ENCODE data around the gene ASB5. TPM values are rescaled to one million over a fixed set of nuclear protein-coding genes. Genes with fewer than 3 reads are reported as not detected.

ASB5 gene
- total RNA-seq, 1 experiment from 2014 or later = not detected

DNA sequence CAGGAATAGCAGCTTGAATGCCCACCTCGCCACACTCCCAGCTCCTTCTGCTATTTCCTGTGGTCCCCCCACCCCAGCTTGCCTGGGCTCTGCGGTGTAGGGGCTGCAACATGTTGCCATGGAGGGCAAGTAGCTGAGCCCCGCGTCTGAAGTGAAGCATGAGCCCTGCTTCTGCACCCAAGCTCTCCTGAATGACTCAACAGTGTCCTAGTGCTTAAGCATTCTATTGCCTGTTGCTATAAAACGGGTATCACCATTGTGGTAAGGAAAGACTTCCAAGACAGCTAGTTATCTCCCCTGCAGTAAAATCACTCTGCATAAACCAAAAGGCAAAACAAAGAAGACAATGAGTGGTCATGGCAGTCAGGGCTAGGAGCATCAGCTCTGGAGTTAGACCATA lies 42.3 kb downstream of the ASB5 start:
- no peak overlapping the region for H2AFZ ChIP-seq (ENCODE audit: low read depth, low read length, poor library complexity, severe bottlenecking)
- CTCF ChIA-PET = no interaction called here

GRCh38 chr4:176223561-176223960 lies 45.5 kb downstream of the ASB5 start:
- Histone ChIP-seq H2AFZ (ENCODE audit: low read depth, low read length, poor library complexity, severe bottlenecking) (no peak overlapping the region), H3K27me3 (ENCODE audit: insufficient read depth, low read length) (no peaks in the 10 kb centered on the region), H3K4me3 (replicated peaks in 1 of 2; ENCODE audit: low read depth in 1 of 2, low read length in 2 of 2) (no peak overlapping the region), H3K79me2 (ENCODE audit: insufficient read depth, low read length) (no peaks in the 10 kb centered on the region), H3K36me3 (ENCODE audit: control insufficient read depth in 1 of 2, insufficient read depth in 2 of 2, low read length in 2 of 2) (no peaks in the 10 kb centered on the region), H3K9ac (ENCODE audit: low read length) (no peak overlapping the region), H3K9me3 (ENCODE audit: control insufficient read depth in 1 of 2, insufficient read depth in 1 of 2, low read depth in 1 of 2, low read length in 2 of 2) (no peaks in the 10 kb centered on the region), H3K27ac (ENCODE audit: low read depth, low read length) (no peak overlapping the region), H3K4me1 (ENCODE audit: control insufficient read depth in 1 of 2, insufficient read depth in 2 of 2, low read length in 2 of 2) (no peaks in the 10 kb centered on the region), H4K20me1 (ENCODE audit: insufficient read depth) (no peaks in the 10 kb centered on the region), H3K4me2 (ENCODE audit: low read length) (no peak overlapping the region), H3K9me2 (ENCODE audit: insufficient read depth) (no peaks in the 10 kb centered on the region; the same call in 1 of the 2 replicates)
- ChIA-PET RAD21 (ENCODE audit: low non-redundant PET in 1 of 2, low total read pairs in 2 of 2, uncharacterized antibody in 2 of 2, unreplicated experiment in 2 of 2) (no interaction called here), CTCF (no interaction called here), POLR2A (no interaction called here)
- intact Hi-C loops (cut with micrococcal nuclease) = no loop called here
- no peak for DNase-seq (ENCODE audit: low read depth, low spot score)
- no peak for TF ChIP-seq FOSL1 (IDR thresholded peaks at IDR 0.05; ENCODE audit: low read depth)
- no TSS peak for BruUV-seq (replicated peaks)
- ATAC-seq = no peak

More for the DNA sequence above, 42.3 kb downstream of the ASB5 start:
- Histone ChIP-seq H3K27ac (ENCODE audit: low read depth, low read length) (no peak overlapping the region), H3K9me3 (ENCODE audit: control insufficient read depth in 1 of 2, insufficient read depth in 1 of 2, low read depth in 1 of 2, low read length in 2 of 2) (no peaks in the 10 kb centered on the region), H3K9me2 (ENCODE audit: insufficient read depth) (no peaks in the 10 kb centered on the region), H4K20me1 (ENCODE audit: insufficient read depth) (no peaks in the 10 kb centered on the region), H3K4me3 (replicated peaks in 1 of 2; ENCODE audit: low read depth in 1 of 2, low read length in 2 of 2) (no peak overlapping the region), H3K9ac (ENCODE audit: low read length) (no peak overlapping the region), H3K27me3 (ENCODE audit: insufficient read depth, low read length) (no peaks in the 10 kb centered on the region), H3K4me2 (ENCODE audit: low read length) (no peak overlapping the region), H3K36me3 (ENCODE audit: control insufficient read depth in 1 of 2, insufficient read depth in 2 of 2, low read length in 2 of 2) (no peaks in the 10 kb centered on the region), H3K4me1 (ENCODE audit: control insufficient read depth in 1 of 2, insufficient read depth in 2 of 2, low read length in 2 of 2) (no peaks in the 10 kb centered on the region), H3K79me2 (ENCODE audit: insufficient read depth, low read length) (no peaks in the 10 kb centered on the region)
- no TSS peak for BruUV-seq (replicated peaks)
- intact Hi-C loops (cut with micrococcal nuclease) = no loop called here
- no peak for TF ChIP-seq ATF3 (IDR thresholded peaks at IDR 0.05)
- ATAC-seq = no peak
- ChIA-PET POLR2A (no interaction called here), RAD21 (ENCODE audit: low non-redundant PET in 1 of 2, low total read pairs in 2 of 2, uncharacterized antibody in 2 of 2, unreplicated experiment in 2 of 2) (no interaction called here)
- DNase-seq (ENCODE audit: low read depth, low spot score) = no peak

DNA sequence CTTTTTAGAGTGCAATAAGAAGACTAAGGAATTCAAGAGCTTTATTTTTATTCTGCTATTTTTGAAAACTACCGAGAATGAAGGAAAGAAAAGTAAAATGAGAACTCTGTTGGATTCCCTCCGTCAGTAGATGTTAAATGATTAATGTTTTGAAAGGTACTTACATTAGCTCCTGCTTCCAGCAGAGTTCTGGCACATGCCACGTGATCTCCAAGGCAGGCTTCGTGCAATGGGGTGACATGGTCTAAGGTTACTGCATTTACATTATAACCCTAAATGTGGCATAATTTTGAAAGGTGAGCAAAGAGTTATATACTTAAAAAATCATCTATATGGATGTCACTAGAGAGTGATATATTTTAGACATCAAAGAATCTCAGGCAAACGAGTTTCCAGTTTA lies 46.9 kb downstream of the ASB5 start:
- Histone ChIP-seq H3K4me2 (ENCODE audit: low read length) (no peak overlapping the region), H3K27ac (ENCODE audit: low read depth, low read length) (no peak overlapping the region), H3K79me2 (ENCODE audit: insufficient read depth, low read length) (no peaks in the 10 kb centered on the region), H4K20me1 (ENCODE audit: insufficient read depth) (no peaks in the 10 kb centered on the region), H3K9ac (ENCODE audit: low read length) (no peak overlapping the region), H3K4me3 (replicated peaks in 1 of 2; ENCODE audit: low read depth in 1 of 2, low read length in 2 of 2) (no peak overlapping the region), H3K9me2 (ENCODE audit: insufficient read depth) (no peaks in the 10 kb centered on the region; the same call in 1 of the 2 replicates), H3K4me1 (ENCODE audit: control insufficient read depth in 1 of 2, insufficient read depth in 2 of 2, low read length in 2 of 2) (no peaks in the 10 kb centered on the region), H3K27me3 (ENCODE audit: insufficient read depth, low read length) (no peaks in the 10 kb centered on the region), H3K9me3 (ENCODE audit: control insufficient read depth in 1 of 2, insufficient read depth in 1 of 2, low read depth in 1 of 2, low read length in 2 of 2) (no peaks in the 10 kb centered on the region), H3K36me3 (ENCODE audit: control insufficient read depth in 1 of 2, insufficient read depth in 2 of 2, low read length in 2 of 2) (no peaks in the 10 kb centered on the region), H2AFZ (ENCODE audit: low read depth, low read length, poor library complexity, severe bottlenecking) (no peak overlapping the region)
- no TSS peak for BruUV-seq (replicated peaks)
- ChIA-PET RAD21 (ENCODE audit: low non-redundant PET in 1 of 2, low total read pairs in 2 of 2, uncharacterized antibody in 2 of 2, unreplicated experiment in 2 of 2) (no interaction called here), CTCF (no interaction called here), POLR2A (no interaction called here)
- no peak for DNase-seq (ENCODE audit: low read depth, low spot score)
- TF ChIP-seq POLR2AphosphoS5 (IDR thresholded peaks at IDR 0.05; ENCODE audit: low read depth, low read length) (no peak), ZNF274 (IDR thresholded peaks at IDR 0.05; ENCODE audit: low read depth, low read length) (no peak), FOSL1 (IDR thresholded peaks at IDR 0.05; ENCODE audit: low read depth) (no peak), CEBPB (IDR thresholded peaks at IDR 0.05; ENCODE audit: low read depth) (no peak), YY1 (IDR thresholded peaks at IDR 0.05; ENCODE audit: extremely low read depth, insufficient replicate concordance, low read depth, low read length) (no peak)
- TF ChIP-seq, protein P1, sequence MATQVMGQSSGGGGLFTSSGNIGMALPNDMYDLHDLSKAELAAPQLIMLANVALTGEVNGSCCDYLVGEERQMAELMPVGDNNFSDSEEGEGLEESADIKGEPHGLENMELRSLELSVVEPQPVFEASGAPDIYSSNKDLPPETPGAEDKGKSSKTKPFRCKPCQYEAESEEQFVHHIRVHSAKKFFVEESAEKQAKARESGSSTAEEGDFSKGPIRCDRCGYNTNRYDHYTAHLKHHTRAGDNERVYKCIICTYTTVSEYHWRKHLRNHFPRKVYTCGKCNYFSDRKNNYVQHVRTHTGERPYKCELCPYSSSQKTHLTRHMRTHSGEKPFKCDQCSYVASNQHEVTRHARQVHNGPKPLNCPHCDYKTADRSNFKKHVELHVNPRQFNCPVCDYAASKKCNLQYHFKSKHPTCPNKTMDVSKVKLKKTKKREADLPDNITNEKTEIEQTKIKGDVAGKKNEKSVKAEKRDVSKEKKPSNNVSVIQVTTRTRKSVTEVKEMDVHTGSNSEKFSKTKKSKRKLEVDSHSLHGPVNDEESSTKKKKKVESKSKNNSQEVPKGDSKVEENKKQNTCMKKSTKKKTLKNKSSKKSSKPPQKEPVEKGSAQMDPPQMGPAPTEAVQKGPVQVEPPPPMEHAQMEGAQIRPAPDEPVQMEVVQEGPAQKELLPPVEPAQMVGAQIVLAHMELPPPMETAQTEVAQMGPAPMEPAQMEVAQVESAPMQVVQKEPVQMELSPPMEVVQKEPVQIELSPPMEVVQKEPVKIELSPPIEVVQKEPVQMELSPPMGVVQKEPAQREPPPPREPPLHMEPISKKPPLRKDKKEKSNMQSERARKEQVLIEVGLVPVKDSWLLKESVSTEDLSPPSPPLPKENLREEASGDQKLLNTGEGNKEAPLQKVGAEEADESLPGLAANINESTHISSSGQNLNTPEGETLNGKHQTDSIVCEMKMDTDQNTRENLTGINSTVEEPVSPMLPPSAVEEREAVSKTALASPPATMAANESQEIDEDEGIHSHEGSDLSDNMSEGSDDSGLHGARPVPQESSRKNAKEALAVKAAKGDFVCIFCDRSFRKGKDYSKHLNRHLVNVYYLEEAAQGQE (IDR thresholded peaks at IDR 0.05; ENCODE audit: low read depth) = no peak
- ATAC-seq = no peak
- intact Hi-C loops (cut with micrococcal nuclease) = no loop called here
